ENCODE measurements around the gene SLC9A4. TPM values are rescaled to one million over a fixed set of nuclear protein-coding genes. Genes with fewer than 3 reads are reported as not detected.

Gene SLC9A4
- total and polyA plus RNA-seq, 2 donors (not counting 3 experiments of a cell fraction or from before 2014, with no cell fraction given), result not detected

DNA sequence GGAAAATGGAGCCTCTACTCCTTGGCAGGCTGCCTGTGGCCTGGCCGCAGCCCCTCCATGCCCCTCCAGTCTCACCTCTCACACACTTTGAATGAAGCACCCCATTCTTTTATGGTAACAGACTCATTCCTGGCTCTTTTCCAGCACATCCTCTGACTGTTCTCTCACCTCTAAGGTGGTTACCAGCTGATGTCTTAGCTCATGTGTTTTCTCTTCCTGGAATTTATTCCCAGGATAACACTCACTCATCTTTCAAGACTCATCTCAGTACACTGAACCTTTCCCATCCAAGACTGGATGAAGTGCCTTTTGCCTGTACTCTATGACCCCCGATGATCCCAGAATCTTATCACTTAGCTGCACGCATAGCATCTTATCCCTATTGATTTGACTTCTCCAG is 50.6 kb downstream of the SLC9A4 start:
- no peaks in the 10 kb centered on the region for H3K9me3 ChIP-seq (replicated peaks; ENCODE audit: control insufficient read depth, insufficient read depth, low read length)
- H4K20me1 ChIP-seq (replicated peaks; ENCODE audit: control insufficient read depth, extremely low read depth, insufficient read depth, low read length), result no peaks in the 10 kb centered on the region
- peaks cover 0 to 1% of the 10 kb centered on the region in 2 experiments for H3K27me3 ChIP-seq (ENCODE audit: control insufficient read depth in 2 of 2, insufficient read depth in 2 of 2, low read length in 2 of 2)
- DNase-seq (ENCODE audit: low read depth, low spot score), result no peak
- FAIRE-seq, result no peak
- H3K4me3 ChIP-seq (replicated peaks in 1 of 3; ENCODE audit: insufficient read depth in 1 of 3, low read depth in 1 of 3, low read length in 3 of 3), result no peak overlapping the region
- intact Hi-C loops (cut with micrococcal nuclease) (no loop called here), dilution Hi-C loops (cut with MboI; ENCODE audit: extremely low pct_ligation_motif_present, low sequenced_read_pairs) (no loop called here)
- H3K4me1 ChIP-seq (ENCODE audit: control insufficient read depth, extremely low read depth, insufficient read depth, low read length), result no peaks in the 10 kb centered on the region
- ChIA-PET POLR2A (no interaction called here), CTCF (interaction anchor here (1.3 to 1.6 kb wide), 2 partner anchors 8 to 71 kb away, joined by 3 read pairs; no protein-coding TSS in a partner anchor)
- no peak overlapping the region for H3K27ac ChIP-seq (ENCODE audit: insufficient read depth, low read depth, low read length)
- no peak overlapping the region for H3K9ac ChIP-seq (replicated peaks; ENCODE audit: extremely low read depth, insufficient read depth, low read length)
- no peak for TF ChIP-seq FOS (IDR thresholded peaks at IDR 0.05; ENCODE audit: borderline replicate concordance, insufficient read depth, low read length)
- no peak for TF ChIP-seq GATA2 (IDR thresholded peaks at IDR 0.05; ENCODE audit: insufficient read depth, insufficient read length, low read depth, low read length)
- no peak for TF ChIP-seq EZH2 (IDR thresholded peaks at IDR 0.05; ENCODE audit: borderline replicate concordance, low read depth, low read length, severe bottlenecking)
- TF ChIP-seq POLR2AphosphoS5 (IDR thresholded peaks at IDR 0.05; ENCODE audit: insufficient read depth, low read depth, low read length), result no peak
- TF ChIP-seq POLR2A (IDR thresholded peaks at IDR 0.05; ENCODE audit: low read depth, low read length), result no peak
- TF ChIP-seq, protein P1, sequence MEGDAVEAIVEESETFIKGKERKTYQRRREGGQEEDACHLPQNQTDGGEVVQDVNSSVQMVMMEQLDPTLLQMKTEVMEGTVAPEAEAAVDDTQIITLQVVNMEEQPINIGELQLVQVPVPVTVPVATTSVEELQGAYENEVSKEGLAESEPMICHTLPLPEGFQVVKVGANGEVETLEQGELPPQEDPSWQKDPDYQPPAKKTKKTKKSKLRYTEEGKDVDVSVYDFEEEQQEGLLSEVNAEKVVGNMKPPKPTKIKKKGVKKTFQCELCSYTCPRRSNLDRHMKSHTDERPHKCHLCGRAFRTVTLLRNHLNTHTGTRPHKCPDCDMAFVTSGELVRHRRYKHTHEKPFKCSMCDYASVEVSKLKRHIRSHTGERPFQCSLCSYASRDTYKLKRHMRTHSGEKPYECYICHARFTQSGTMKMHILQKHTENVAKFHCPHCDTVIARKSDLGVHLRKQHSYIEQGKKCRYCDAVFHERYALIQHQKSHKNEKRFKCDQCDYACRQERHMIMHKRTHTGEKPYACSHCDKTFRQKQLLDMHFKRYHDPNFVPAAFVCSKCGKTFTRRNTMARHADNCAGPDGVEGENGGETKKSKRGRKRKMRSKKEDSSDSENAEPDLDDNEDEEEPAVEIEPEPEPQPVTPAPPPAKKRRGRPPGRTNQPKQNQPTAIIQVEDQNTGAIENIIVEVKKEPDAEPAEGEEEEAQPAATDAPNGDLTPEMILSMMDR (IDR thresholded peaks at IDR 0.05; ENCODE audit: extremely low read depth in 1 of 2, insufficient read depth in 1 of 2, low read depth in 1 of 2, low read length in 2 of 2), result no peak
- no peak for TF ChIP-seq MYC (IDR thresholded peaks at IDR 0.05; ENCODE audit: low read depth, low read length)
- TF ChIP-seq JUN (IDR thresholded peaks at IDR 0.05; ENCODE audit: borderline replicate concordance, insufficient read depth, insufficient read length, low read depth), result no peak
- no peak for TF ChIP-seq MAX (IDR thresholded peaks at IDR 0.05; ENCODE audit: insufficient read depth, insufficient read length)
- no peak overlapping the region for H2AFZ ChIP-seq (ENCODE audit: low read depth, low read length)
- no peak overlapping the region for H3K4me2 ChIP-seq (ENCODE audit: insufficient read depth, low read length)
- BruUV-seq (replicated peaks), result no TSS peak
- H3K79me2 ChIP-seq (ENCODE audit: control insufficient read depth, insufficient read depth, low read length), result no peaks in the 10 kb centered on the region
- no peaks in the 10 kb centered on the region for H3K36me3 ChIP-seq (ENCODE audit: control insufficient read depth in 2 of 2, extremely low read depth in 1 of 2, insufficient read depth in 2 of 2, low read length in 2 of 2)
- H3K9me1 ChIP-seq (replicated peaks; ENCODE audit: control insufficient read depth, extremely low read depth, insufficient read depth, low read length), result no peaks in the 10 kb centered on the region

Data from endothelial cell of umbilical vein (primary cell).